ENCODE measurements around the gene HDAC4.

Gene HDAC4

DNA sequence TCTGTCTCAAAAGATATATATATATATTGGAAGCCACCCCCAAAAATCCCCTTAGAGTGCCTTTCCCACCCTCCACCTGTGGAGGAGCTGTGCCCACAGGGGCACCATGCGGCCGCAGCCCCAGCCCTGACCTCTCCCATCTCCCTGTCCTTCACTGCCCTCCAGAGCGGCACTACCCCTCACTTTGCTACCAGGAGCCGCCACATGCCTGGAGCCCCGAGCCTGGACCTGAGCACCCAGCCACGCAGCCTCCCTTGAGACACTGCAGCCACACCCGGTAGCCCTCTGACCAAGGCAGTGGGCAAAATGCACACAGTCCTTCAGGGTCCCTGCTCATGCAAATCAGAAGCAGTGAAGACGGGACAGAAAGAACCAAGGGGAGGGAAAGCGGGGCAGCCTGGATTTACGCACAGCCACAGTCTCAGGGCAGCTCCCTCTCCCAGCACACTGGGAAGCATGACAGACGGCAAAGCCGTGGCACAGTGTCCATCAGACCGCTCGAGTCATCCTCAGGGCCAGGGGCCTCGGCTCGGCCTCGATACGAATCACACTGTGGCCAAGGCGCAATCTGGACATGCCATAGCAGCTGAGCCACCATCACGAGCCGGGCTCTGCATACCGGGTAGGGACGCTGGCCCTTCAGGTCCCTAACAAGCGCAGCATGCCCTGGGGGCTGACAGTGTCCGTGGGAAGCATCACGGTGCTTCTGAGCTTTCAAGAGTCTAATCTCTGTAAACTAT is 10.1 kb downstream of the HDAC4 start:
- TF ChIP-seq ZFX (IDR thresholded peaks at IDR 0.05; ENCODE audit: borderline replicate concordance) = no peak
- TF ChIP-seq, protein P1, sequence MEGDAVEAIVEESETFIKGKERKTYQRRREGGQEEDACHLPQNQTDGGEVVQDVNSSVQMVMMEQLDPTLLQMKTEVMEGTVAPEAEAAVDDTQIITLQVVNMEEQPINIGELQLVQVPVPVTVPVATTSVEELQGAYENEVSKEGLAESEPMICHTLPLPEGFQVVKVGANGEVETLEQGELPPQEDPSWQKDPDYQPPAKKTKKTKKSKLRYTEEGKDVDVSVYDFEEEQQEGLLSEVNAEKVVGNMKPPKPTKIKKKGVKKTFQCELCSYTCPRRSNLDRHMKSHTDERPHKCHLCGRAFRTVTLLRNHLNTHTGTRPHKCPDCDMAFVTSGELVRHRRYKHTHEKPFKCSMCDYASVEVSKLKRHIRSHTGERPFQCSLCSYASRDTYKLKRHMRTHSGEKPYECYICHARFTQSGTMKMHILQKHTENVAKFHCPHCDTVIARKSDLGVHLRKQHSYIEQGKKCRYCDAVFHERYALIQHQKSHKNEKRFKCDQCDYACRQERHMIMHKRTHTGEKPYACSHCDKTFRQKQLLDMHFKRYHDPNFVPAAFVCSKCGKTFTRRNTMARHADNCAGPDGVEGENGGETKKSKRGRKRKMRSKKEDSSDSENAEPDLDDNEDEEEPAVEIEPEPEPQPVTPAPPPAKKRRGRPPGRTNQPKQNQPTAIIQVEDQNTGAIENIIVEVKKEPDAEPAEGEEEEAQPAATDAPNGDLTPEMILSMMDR (IDR thresholded peaks at IDR 0.05) = no peak
- no peak overlapping the region for H3K27ac ChIP-seq

DNA sequence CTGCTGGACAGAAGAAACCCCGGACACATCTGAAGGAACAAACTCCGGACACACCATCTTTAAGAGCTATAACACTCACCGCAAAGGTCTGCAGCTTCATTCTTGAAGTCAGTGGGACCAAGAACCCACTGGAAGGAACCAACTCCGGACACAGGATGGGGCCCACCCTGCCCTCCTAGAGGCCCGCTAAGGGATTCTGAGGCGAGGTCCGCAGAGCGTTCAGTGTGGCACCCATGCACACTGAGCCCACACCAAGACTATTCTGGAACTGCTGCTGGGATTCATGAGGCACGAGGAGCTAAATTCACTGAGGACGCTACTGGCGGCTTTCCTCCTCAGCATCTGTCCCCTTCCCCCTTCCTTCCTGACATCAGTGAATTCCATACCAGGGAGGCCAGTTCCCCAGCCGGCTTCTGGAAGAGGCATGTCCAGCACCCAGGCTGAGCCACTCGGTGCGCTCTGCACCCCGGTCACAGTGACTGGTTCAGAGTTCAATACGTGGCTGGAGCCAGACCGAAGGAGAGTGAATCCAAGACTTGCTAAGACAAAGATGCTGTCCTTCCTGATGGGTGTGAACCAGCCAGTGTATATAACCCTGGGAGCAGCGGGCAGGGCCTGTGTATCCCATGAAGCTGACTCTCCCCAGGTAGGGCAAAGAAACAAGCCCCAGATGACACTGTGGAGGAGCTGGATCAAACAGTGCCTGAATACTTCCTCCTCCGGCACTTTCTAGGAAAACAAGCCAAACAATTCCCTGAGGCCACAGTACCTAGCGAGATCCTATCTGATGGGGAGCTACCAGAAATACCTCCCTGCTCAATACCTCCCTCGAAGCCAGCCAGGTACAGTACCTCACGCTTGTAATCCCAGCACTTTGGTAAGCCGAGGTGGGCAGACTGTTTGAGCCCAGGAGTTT is 11.1 kb downstream of the HDAC4 start:
- TF ChIP-seq, protein P1 (IDR thresholded peaks at IDR 0.05) = no peak
- TF ChIP-seq ZFX (IDR thresholded peaks at IDR 0.05; ENCODE audit: borderline replicate concordance) = no peak
- H3K27ac ChIP-seq = no peak overlapping the region

DNA sequence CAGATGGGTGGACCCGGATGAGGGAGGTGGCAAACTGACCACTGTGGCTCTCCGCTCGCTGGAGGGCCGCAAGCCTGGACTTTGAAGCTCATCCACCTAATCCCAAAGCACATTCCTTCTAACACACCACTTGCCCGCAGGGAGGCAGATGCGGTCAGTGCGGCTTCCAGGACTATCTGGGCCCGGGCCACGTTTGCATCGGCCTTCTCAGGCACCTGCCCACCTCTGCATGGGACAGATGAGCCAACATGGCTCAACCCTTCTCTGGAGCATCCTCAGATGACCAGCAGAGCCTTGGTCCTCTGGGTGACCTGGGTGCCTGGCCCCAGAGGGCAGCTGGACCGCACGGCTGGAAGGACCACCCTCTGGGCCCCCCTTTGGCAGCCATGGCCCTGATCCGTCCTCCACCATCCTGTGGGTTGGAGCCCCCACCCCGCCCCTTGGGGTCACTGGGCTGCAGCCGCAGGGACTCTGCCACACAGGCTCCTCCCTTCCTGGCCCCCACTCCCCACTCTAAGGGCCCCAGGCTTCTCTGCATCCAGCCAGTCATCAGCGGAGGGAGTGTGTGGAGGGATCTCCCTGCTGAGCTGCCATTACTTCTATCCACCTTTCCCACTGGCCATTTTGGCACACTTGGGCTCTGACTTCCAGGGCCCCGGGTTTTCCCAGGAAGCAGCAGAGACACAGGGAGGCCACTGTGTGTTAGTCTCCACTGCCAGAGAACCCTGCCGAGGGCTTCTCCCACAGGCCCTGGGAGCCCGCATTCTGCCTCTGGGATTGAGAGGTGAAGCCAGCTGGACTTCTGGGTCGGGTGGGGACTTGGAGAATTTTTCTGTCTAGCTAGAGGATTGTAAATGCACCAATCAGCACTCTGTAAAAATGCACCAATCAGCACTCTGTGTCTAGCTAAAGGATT is 12.3 kb downstream of the HDAC4 start:
- TF ChIP-seq, protein P1 (IDR thresholded peaks at IDR 0.05) = no peak
- no peak for TF ChIP-seq ZFX (IDR thresholded peaks at IDR 0.05; ENCODE audit: borderline replicate concordance)
- no peak overlapping the region for H3K27ac ChIP-seq

DNA sequence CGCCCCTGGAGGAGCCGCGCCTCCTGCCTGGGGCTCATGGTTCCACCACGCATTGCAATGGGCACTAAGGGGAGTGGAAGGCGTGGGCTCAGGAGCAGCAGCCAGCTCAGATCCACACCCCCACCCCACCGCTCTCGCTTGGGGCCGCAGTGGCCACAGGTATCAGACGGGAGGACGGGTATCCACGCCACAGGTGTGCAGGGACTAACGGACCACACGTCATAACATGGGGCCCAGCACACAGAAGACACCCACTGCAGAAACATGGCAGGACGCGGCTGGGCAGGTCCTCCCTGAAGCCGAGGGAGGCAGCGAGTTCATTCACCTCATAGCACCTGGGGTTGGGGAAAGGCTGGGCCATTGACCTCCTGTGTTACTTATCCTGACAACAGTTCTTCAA is 13.0 kb downstream of the HDAC4 start:
- H3K27ac ChIP-seq = no peak overlapping the region
- TF ChIP-seq, protein P1 (IDR thresholded peaks at IDR 0.05) = no peak

DNA sequence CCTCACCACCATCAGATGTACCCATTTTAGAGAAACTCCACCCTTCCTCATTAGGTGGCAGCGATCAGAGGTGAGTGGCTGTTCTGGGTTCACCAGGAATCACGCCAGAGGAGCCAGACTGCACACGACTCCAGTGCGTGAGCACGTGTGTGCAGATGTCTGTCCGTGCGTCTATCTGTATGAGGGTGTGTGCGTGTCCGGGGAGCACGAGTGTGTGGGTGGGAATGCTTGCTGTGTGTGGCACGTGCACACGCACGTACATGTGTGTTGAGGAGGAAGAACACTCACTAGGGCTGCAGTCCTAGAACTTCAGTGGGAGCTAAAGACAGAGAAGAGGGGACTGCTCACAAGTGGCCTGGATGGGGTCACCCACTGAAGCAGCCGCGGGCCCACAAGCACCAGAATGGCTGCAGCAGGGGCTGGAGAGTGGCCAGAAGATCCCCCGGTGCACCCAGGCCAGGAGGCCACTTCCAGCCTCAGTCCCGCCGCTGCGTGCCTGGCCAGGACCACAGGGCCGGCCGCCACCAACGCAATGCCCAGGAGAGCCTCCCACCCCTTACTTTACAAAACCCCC is 13.9 kb downstream of the HDAC4 start:
- TF ChIP-seq, protein P1 (IDR thresholded peaks at IDR 0.05) = no peak

DNA sequence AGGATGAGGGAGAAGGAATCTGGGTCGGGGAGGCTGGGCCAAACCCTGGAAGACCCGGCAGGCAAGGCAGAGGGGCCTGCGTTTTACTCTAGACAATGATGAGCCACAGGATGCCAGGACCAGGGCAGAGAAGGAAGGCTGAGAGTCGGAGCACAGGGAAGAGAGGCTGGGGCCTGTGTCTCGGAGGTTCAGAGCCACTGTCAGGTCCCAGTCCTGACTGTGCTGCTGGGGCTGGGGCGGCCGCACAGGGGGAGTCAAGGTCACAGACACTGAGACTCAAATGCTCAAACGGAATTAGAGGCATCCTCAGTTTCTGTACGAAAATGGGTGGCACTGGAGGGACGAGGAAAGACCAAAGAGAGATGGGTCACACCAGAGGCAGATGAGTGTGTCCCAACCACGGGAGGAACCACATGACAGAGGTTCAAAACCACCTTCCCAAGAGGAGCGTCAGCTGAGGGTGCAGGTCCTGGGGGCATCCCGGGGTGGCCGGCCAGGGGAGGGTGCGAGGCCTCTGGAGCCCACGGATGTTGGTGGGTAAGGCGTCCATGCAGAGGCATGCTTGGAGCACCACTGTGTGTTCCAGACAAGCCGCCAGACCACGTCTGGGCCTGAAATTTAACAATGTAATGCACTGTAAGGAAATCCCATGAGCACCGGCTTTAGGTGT is 14.7 kb downstream of the HDAC4 start:
- H3K27ac ChIP-seq = no peak overlapping the region
- TF ChIP-seq, protein P1 (IDR thresholded peaks at IDR 0.05) = no peak
- TF ChIP-seq ZFX (IDR thresholded peaks at IDR 0.05; ENCODE audit: borderline replicate concordance) = no peak

More for the DNA sequence above, 13.9 kb downstream of the HDAC4 start:
- H3K27ac ChIP-seq = no peak overlapping the region

Data from 22Rv1 (cell line).